ENCODE results near the gene C15orf39.

Gene C15orf39

DNA sequence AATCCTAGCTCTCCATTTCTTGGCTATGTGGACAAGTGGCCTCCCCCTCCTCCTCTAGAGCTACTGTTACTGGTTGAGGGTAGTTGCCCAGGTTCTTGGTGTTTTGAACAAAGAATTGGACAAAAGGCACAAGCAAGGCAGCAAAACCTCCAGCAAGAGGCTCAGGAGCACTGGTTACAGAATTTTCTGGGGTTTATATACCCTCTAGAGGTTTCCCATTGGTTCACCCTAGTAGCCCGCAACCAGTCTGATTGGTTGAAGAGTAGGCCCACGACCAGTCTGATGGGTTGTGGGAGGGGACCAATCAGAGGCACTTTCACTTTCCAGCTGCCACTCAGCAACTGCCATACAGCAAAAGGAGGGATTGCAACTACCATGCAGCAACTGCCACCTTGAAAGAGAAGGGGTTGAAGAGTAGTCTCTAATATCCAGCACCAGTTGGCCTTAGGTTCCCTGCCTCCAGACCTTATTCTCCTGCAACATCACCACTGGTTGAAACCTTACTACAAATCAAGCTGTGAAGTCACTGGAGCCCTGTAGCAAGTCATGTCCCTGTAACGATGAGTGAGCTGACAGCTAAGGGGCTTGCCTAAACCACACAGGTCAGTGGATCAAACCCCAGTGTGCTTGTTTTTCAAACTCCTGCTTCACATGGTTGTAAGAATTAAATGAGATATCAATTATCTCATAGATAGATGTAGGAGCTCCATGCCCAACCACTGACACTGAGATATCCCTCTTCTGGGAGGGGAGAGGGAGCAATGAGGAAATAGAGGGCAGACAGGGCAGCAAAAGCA is 2.9 kb upstream of the C15orf39 start:
- peak in 1 of 2 experiments; percentile 54 for DNase-seq

DNA sequence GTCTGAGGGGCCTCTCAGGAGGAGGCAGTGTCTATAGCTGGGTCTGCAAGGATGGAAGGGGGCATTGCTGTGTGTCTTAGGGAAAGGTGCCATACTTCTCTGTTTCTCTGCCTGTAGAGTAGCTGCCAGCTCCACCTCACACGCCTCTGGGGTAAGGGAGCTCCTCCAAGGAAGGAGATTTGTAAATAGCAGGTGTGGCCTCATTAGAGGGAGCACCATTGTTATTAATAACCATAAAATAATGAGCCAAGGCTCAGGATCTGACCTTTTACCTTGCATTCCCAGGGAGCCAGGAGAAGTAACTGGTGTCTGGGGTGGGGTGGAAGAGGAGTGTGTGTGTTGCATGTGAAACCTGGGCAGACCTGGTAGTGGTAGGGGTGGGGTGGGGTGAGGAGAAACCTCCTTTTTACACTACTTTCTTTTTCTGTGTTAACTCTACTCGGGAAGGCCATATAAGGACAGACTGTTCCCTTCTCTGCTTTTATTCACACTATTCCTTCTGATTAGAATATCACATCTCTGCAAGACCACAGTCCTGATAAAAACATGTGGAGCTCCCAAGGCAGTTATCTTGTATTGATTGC is 2.2 kb upstream of the C15orf39 start:
- DNase-seq: no peak

DNA sequence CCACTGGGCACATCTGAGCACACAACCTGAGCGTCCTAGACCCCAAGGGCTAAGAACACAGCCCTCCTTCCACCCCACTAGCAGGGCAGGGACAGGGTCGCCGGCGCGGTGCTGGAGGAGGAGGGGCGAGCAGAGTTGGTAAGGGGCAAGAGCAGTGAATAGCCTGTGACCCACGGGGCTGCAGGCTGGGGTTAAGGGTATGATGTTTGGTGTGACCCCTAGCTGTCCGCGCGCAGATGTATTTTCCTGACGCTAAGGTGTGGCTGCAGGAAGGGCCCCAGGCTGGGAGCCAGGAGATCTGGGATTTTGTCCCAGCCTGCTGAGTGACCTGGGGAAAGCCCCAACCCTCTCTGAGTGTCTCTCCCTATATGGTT is 1.3 kb upstream of the C15orf39 start:
- DNase-seq: no peak

DNA sequence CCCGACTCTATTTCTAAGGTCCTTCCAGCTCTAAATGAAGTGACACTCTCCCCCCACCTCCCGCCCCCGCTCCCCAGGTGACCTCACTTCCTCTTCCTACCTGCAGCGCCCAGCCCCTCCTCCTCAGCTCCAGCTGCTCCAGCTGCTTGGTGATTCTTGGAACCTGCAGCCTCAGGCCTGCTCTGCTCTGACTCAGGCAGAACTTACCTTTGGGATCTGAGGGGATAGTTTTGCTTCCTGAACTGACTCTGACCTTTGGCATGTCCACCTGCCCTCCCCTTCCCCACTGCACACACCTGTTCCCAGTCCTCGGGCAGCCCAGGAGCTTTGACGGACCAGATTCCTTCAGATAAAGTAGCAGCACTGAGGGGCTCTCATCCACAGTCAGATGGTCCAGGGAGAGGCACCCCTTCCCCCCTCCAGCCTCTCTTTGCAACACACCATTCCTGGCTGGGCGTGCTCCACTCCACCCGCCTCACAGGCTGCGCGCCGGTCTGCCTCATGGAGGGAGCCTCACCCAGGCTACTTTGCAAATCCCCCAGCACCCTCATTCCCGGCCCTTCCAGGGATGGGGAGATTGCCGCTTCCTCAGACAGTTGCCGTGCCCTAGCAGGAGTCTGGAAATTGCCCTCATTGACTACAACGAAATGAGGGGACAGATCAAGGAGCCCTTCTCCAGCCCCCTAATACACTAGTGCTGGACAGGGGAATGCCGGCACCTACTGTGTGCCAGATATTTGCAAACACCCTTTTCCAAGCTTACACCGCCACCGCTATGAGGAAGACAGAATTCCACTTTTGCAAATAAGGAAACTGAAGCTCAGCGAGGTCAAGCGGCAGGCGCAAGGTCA is 692 bp upstream of the C15orf39 start:
- DNase-seq: peak; percentile 79 to 80

DNA sequence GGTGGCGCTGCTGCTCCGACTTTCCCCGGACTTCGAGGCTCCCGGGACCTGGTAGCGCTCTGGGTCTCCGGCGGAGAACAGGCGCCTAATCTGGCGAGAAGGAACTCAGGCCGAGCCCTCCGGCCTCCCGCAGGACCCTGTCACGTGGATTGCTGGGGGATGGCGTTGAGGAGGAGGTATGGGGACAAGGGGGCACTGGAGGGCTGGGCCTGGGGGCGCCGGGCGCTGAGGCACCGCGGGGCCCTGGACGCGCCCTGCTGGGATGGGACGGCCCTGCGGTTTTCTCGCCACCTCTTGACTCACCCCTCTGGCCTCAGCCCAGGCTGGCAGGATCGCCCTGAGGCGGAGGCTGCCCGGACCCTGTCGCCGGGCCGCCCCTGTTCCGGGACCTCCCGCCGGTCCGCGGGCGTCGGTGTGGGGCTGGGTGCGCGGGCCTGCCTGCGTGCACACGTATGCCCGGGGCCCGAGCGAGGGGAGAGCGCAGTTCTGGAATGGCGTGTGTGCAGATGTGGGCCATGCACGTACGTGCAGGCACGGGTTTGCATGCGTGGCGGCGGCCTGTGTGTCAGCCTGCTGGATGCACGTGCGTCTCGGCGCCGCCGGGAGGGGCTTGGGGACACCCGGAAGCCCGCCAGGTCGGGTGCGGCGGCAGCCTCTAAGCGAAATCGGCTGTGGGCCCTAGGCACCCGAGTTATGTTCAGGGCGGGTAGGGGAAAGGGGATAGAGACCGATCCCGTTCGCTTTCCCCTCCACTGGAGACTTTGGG is 752 bp downstream of the C15orf39 start:
- DNase-seq: peak; percentile 67 to 69

DNA sequence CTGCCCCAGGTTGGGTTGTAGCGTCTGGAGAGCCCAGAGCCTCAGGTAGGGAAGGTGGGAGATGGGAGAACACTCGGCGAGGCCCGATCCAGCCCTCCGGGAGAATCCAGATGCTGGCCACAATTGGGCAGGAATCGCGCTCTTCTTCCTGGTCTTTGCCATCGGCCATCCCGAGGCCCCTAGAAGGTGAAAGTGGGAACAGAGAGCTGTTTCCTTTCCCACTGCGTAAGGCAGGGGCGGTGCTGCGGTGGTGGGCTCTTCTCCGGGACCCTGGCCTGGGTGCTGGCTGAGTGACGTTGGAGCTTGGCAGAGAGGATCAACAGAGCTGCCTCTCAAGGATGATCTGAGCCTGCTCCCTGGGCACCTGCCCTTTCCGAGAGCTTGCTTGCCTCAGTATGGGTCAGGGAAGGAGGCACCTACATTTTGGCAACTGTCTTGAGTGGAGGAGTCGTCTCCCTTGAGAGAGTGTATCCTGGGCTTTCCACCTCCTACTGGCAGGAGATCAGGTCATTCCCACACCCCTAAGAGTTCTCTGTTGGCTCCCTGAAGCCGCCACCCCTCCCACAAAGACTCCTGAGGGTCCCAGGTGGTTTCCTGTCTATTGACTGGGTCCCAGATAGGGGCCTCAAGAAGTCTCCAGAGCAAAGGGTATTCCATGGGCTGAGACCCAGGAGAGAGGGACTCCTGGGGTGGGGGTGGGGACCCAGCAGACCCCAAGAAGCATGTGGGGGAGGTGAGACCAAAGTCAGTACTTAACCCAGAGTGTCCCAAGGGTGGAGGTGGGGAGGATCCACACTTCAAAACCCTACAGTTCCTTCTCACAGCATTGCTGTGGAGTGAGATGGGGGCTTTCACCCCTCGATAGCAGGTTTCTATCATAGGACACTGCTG is 1.6 kb downstream of the C15orf39 start:
- no peak for DNase-seq

DNA sequence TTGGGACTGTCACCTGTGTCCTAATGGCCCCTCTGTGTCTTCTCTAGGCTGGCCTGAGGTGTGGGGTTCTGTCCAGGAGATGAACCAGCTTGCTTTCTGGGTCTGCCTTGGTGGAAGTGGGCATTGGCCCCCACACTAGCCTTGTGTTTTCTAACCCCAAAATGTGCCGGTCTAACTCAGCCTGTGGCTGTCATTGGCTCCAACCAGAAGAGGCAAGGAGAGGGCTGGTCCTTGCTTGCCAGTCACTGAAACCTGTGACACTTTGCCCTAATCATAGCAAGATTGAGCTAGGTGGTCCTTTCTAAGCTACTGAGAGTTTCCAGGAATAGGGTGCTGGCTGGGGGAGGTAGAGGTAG is 2.2 kb downstream of the C15orf39 start:
- no peak for DNase-seq

DNA sequence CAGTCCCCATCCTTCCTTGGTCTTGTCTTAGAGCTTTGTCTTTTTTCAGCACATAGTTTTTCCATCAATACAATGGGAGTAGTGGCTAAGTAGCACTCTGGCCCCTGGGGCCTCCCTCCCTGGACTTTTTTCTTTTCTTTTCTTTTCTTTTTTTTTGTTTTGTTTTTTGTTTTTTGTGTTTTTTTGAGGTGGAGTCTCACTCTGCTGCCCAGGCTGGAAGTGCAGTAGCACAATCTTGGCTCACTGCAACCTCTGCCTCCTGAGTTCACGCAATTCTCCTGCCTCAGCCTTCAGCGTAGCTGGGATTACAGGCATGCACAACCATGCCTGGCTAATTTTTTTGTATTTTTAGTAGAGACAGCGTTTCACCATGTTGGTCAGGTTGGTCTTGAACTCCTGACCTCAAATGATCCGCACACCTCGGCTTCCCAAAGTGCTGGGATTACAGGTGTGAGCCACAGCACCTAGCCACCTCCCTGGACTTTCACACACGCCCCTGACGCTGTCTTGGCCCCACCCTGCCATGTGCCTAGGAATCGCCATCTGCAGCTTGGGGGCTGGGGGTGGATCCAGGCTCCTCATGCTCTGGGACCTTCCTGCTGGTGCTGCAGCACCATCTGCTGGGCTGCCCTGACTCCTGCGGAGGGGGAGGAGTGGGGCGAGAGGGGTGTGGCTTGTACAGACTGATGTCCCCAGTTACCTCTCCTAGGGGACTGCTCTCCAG is 2.8 kb downstream of the C15orf39 start:
- peak; percentile 92 to 95 for DNase-seq

DNA sequence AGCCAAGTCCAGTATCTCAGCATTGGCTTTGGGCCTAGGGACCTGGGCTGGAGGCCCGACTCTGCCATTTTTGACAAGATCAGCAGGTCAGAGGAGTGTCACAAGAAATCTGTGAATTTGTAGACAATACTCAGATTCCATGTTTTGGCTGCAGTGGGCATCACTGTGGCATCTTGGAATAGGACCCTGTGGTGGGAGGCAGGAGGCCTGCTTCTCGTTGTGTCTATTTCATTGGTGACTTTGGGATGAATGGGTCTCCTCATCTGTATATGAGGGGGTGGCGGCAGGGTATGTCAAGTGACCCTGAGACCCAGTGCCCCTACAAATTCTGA is 3.3 kb downstream of the C15orf39 start:
- DNase-seq: no peak

DNA sequence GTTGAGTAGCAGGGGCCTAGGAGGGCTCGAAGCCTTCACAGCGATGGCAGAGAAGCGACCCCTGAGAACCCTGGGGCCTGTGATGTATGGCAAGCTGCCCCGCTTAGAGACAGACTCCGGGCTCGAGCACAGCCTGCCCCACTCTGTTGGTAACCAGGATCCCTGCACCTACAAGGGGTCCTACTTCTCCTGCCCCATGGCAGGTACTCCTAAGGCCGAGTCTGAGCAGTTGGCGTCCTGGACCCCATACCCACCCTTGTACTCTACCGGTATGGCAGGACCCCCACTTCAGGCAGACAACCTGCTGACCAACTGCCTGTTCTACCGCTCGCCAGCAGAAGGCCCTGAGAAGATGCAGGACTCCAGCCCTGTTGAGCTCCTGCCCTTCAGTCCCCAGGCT is 4.3 kb downstream of the C15orf39 start:
- DNase-seq: no peak

DNA sequence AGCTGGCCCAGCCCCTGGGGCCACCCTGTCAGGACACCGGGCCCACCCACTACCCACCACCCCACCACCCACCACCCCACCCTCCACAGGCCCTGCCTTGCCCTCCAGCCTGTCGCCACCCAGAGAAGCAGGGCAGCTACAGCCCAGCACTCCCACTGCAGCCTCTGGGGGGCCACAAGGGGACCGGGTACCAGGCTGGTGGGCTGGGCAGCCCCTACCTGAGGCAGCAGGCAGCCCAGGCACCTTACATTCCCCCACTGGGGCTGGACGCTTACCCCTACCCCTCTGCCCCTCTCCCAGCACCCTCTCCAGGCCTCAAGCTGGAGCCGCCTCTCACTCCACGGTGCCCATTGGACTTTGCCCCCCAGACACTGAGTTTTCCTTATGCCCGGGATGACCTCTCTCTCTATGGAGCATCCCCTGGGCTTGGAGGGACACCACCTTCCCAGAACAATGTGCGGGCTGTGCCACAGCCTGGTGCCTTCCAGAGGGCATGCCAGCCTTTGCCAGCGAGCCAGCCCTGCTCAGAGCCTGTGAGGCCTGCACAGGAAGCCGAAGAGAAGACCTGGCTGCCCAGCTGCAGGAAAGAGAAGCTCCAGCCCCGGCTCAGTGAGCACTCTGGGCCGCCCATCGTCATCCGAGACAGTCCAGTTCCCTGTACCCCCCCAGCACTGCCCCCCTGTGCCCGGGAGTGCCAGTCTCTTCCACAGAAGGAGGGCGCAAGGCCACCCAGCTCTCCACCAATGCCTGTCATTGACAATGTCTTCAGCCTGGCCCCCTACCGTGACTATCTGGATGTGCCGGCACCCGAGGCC is 5.3 kb downstream of the C15orf39 start:
- DNase-seq: no peak

DNA sequence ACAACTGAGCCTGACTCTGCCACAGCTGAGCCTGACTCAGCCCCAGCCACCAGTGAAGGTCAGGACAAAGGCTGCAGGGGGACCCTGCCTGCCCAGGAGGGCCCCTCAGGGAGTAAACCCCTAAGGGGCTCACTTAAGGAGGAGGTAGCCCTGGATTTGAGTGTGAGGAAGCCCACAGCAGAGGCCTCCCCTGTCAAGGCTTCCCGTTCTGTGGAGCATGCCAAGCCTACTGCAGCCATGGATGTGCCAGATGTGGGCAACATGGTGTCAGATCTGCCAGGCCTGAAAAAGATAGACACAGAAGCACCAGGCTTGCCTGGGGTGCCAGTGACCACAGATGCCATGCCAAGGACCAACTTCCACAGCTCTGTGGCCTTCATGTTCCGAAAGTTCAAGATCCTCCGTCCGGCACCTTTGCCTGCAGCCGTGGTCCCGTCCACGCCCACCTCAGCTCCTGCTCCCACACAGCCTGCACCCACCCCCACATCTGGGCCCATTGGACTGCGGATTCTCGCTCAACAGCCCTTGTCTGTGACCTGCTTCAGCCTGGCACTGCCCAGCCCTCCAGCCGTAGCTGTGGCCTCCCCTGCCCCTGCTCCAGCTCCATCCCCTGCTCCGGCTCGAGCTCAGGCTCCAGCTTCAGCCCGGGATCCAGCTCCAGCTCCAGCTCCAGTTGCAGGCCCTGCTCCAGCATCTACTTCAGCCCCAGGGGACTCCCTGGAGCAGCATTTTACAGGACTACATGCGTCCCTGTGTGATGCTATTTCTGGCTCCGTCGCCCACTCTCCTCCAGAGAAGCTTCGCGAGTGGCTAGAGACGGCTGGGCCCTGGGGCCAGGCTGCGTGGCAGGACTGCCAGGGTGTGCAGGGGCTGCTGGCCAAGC is 6.2 kb downstream of the C15orf39 start:
- no peak for DNase-seq

DNA sequence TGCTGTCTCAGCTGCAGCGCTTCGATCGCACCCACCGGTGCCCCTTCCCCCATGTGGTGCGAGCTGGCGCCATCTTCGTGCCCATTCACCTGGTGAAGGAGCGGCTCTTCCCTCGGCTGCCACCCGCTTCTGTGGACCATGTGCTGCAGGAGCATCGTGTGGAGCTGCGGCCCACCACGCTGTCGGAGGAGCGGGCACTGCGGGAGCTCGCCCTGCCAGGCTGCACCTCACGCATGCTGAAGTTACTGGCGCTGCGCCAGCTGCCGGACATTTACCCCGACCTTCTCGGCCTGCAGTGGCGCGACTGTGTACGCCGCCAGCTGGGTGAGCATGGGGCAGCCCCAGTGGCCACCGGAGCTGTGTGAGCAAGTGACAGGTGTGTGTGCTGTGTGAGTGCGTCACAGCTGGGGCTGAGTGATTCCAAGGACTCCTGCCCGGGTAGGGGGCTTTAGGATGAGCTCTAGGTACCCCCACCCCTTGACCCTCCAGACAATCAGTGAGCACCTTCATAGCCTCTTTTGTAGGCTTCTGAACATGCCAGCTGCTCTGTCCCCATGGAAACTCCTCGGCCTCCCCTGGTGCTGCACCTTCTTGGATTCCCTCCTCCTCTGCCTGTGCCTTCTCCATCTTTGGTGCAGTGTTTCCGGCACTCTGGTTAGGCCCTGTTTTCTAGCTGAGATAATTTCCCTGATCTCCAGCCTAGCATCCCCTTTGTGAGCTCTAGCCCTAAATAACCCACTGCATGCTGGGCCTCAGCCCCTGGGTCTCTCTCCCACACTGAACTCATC is 7.0 kb downstream of the C15orf39 start:
- DNase-seq: no peak

DNA sequence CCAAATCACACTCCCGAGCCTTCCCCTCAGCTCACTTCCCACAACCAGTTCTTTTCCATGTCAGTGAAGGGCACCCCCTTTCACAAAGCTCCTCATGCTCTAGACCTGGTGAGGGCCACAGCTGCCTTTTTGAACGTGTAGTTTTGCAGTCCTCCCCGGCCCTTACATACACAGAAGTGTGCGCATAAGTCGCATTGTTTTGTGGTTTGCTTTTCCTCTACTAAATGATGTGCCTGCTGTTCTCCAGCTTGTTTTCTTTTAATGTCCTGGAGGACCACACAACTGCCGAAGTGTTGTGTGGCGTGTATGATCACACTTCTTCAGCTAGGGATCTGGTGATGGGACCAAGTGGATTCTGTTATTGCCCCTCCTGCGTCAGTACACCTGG is 7.6 kb downstream of the C15orf39 start:
- DNase-seq: no peak

DNA sequence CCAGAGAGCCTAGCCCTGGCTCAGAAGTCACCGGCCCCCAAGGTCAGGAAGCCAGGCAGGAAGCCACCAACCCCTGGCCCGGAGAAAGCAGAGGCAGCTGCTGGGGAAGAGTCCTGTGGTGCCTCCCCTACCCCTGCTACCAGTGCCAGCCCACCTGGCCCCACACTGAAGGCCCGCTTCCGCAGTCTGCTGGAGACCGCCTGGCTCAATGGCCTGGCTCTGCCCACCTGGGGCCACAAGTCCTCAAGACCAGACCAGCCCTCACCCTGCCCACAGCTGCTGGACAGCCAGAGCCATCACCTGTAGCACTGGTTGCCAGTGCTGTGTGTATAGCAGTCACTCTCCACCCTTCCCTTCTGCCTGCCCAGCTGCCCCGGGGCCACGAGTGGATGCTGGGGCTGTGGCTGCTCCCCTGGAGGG is 9.1 kb downstream of the C15orf39 start:
- no peak for DNase-seq

DNA sequence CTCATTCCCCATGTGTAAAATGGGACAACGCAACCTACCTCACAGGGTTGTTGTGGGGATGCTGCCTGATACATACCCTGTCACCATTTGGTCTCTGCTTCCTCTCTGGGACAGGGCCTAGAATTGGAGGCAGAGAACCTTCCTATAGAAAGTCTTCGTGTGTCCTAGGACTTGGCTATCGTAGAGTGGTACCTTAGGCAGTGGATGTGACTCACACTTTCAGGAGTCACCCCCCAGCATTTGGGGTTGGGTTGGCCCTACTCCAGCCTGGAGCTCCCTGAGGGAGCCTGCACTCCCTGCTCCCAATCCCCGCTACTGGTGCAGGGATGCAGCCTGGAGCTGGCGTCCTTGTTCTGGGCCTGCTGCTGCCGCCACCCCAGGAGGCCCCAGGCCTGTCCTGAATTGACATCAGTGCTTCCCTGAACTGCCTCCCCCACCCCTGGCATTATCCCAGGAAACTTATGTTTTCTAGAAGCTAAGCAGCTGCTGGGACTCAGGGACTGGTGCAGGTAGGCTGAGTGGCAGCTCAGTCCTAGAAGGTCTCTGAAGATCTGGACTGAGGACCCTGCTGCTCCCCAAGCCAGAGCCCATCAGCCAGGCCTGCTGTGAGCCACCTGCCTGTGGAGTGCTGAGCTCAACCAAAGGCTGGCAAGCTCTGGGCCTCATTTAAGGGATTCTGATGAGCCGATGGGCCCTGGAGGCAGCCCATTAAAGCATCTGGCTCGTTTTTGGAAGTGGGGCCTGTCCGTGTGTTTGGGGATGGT is 9.9 kb downstream of the C15orf39 start:
- no peak for DNase-seq

DNA sequence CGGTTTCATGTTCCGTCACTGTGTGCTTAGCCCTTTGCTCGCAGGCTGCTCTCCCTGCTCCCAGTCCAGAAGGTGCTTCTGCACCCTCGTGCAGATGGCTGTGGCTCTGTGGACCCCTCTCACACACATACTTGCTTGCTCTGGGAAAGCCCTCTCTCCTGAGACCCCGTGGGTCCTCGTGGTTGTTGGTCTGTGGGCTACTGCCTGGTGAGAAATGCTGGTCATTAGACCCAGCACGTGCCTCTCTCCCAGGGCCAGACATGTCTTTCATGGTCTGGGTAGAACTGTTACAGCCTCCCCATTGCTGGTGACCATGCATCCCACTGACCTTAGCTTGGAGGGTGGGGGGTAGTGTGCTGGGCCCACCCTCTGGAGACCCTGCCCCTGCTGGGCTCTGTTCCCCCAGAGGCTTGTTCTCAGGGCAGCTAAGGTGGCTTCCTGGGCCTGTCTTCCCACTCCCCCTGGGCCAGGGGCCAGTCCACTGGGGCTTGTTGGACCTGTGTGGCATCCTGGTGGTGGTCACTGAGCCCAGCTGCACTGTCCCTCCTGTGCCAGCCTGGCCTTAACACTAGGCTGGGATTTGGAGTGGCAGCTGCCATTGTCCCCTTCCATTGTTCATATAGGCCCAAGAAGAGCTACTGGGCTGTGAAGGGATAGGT is 10.6 kb downstream of the C15orf39 start:
- no peak for DNase-seq
